Chondrocyte (in vitro differentiated cells): ENCODE measurements around the gene SPZ1. TPM values are rescaled to one million over a fixed set of nuclear protein-coding genes. Genes with fewer than 3 reads are reported as not detected.

ENCODE experiments used
- DNase-seq: peaks from one replicate; pipeline ENCODE4 v3.0.0; 2021; ENCODE audit warnings: mixed read lengths, low spot score
- H3K27ac Mint-ChIP-seq: one replicate; pipeline ENCODE4 v1.8.0; 2021; ENCODE audit warnings: mild to moderate bottlenecking, moderate library complexity, mixed read lengths; ENCODE audit not compliant: unreplicated experiment
- H3K27me3 Mint-ChIP-seq: 2 replicates; pipeline ENCODE4 v1.8.0; 2021; ENCODE audit warnings: low read depth, mixed read lengths
- H3K36me3 Mint-ChIP-seq: 2 replicates; pipeline ENCODE4 v1.8.0; 2021; ENCODE audit warnings: low read depth, mixed read lengths
- H3K4me1 Mint-ChIP-seq: 2 replicates; pipeline ENCODE4 v1.8.0; 2021; ENCODE audit warnings: low read depth, mild to moderate bottlenecking, mixed read lengths
- H3K4me3 Mint-ChIP-seq: one replicate; pipeline ENCODE4 v1.8.0; 2021; ENCODE audit warnings: mild to moderate bottlenecking, moderate library complexity, mixed read lengths; ENCODE audit not compliant: unreplicated experiment
- H3K9me3 Mint-ChIP-seq: 2 replicates; pipeline ENCODE4 v1.8.0; 2021; ENCODE audit warnings: low read depth, mixed read lengths
- total RNA-seq: library from RNA; stranded (reverse); gene quantifications from 3 replicates; pipeline ENCODE4 v1.2.1, GENCODE V29; 2021
- TF ChIP-seq, protein P1 (sequence below): fragments of 200-600 bp; sonication (generic); IDR thresholded peaks from 2 replicates; pipeline ENCODE4 v1.5.0; 2021; ENCODE audit warnings: antibody characterized with exemption, mild to moderate bottlenecking, moderate library complexity

SPZ1 gene
- total RNA-seq, 1 donor from 2014 or later: not detected

DNA sequence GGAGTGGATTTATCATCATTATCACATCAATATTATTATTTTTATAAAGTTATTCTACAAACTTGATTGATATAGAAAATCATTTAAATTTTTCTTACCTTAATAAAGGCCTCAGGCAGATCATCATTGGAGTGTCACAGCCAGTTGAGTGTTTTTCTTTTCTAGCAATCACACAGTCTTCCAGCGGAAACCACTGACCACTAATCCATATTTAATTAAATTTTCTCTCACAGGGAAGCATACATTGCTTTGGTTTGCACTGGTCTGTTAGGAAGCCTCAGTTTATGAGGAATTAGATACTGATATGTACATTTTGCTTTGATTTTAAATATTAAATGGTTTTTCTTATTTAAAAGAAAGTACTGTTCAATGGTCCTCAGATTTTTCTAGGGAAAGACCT is 6.7 kb downstream of the SPZ1 start:
- TF ChIP-seq, protein P1, sequence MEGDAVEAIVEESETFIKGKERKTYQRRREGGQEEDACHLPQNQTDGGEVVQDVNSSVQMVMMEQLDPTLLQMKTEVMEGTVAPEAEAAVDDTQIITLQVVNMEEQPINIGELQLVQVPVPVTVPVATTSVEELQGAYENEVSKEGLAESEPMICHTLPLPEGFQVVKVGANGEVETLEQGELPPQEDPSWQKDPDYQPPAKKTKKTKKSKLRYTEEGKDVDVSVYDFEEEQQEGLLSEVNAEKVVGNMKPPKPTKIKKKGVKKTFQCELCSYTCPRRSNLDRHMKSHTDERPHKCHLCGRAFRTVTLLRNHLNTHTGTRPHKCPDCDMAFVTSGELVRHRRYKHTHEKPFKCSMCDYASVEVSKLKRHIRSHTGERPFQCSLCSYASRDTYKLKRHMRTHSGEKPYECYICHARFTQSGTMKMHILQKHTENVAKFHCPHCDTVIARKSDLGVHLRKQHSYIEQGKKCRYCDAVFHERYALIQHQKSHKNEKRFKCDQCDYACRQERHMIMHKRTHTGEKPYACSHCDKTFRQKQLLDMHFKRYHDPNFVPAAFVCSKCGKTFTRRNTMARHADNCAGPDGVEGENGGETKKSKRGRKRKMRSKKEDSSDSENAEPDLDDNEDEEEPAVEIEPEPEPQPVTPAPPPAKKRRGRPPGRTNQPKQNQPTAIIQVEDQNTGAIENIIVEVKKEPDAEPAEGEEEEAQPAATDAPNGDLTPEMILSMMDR: no peak
- peaks cover under 1% of the 10 kb centered on the region for H3K27me3 Mint-ChIP-seq
- DNase-seq: no peak
- no peak overlapping the region for H3K4me3 Mint-ChIP-seq
- H3K36me3 Mint-ChIP-seq: no peaks in the 10 kb centered on the region
- no peak overlapping the region for H3K27ac Mint-ChIP-seq
- H3K9me3 Mint-ChIP-seq: no peaks in the 10 kb centered on the region
- H3K4me1 Mint-ChIP-seq: peaks cover 3% of the 10 kb centered on the region

DNA sequence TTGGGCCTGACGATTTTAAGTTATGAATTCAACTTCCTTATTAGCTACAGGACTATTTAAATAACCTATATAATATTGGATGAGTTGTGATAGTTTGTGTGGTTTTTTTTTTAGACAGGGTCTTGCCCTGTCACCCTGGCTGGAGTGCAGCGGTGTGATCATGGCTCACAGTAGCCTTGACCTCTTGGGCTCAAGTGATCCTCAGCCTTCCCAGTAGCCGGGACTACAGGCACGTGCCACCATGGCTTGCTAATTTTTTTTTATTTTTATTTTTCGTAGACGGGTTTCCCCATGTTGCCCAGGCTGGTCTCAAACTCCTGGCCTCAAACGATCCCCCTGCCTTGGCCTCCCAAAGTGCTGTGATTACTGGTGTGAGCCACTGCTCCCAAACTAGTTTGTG is 17.6 kb downstream of the SPZ1 start:
- peaks cover 26% of the 10 kb centered on the region for H3K27me3 Mint-ChIP-seq
- no peaks in the 10 kb centered on the region for H3K36me3 Mint-ChIP-seq
- DNase-seq: no peak
- H3K4me3 Mint-ChIP-seq: no peak overlapping the region
- H3K9me3 Mint-ChIP-seq: no peaks in the 10 kb centered on the region
- TF ChIP-seq, protein P1: no peak
- H3K27ac Mint-ChIP-seq: no peak overlapping the region
- no peaks in the 10 kb centered on the region for H3K4me1 Mint-ChIP-seq

DNA sequence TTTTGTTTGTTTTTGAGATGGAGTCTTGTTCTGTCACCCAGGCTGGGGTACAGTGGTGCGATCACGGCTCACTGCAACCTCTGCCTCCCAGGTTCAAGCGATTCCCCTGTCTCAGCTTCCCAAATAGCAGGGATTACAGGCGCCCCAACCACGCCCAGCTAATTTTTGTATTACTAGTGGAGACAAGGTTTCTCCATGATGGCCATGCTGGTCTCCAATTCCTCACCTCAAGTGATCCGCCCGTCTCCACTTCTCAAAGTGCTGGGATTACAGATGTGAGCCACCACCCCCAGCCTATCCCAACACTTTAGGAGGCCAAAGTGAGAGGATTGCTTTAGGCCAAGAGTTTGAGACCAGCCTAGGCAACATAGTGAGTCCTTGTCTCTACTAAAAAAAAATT is 19.3 kb downstream of the SPZ1 start:
- Mint-ChIP-seq H3K4me1 (no peaks in the 10 kb centered on the region), H3K4me3 (no peak overlapping the region), H3K27ac (no peak overlapping the region), H3K9me3 (no peaks in the 10 kb centered on the region), H3K27me3 (peaks cover 24% of the 10 kb centered on the region), H3K36me3 (no peaks in the 10 kb centered on the region)
- DNase-seq: no peak
- TF ChIP-seq, protein P1: no peak

DNA sequence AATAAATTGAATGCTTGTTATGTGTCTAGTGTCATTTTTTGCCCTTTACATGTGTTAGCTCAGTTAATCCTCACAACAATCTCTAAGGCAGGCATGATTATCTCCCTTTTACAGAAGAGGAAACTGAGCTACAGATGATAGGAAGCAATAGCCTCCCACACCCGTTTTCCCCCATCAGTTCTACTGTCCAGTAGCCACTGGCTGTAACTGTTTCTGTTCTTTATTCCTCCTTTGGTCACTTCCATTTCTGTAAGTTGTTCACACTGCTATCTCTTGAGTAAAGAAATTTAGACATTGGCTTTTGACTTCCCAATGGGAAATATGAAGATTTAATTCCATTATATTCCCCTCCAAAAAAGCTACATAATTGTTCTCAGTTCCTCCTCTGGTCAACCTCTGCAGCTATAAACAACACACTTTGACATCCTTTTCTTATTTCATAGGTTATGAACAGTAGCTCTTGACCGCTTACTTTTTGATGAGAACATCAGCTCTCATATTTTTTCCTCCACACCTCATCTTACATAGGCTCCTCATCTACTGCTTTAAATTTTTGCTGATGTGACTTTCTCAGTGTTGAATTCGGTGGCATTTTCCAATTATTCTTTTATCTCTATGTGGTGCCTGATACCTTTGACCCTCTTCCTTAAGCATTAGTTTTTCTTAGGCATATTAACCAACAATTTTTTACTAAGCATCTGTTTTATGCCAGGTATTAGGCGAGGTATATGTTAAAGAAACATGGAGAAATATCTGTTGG is 21.4 kb downstream of the SPZ1 start:
- TF ChIP-seq, protein P1: no peak
- Mint-ChIP-seq H3K4me1 (no peaks in the 10 kb centered on the region), H3K4me3 (no peak overlapping the region), H3K27ac (no peak overlapping the region), H3K9me3 (no peaks in the 10 kb centered on the region), H3K27me3 (peaks cover 18% of the 10 kb centered on the region), H3K36me3 (no peaks in the 10 kb centered on the region)
- no peak for DNase-seq

DNA sequence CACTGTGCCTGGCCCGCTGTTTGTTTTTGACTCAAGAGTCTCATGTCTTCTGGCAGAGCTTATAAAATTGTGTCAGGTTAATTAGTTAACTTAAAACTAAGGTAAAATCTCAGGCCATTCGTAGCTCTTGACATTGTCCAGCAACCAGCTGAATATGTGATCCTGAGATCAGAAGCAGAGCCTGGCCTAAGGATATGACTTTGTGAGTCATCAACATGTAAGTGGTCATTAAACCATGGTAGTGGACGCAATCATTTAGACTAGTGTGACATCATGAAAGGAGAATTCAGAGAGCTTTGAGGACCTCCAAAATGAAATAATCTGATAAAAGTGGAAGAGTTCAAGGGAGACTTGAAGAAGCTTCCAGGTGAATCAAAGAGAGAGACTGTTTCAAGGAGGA is 23.3 kb downstream of the SPZ1 start:
- Mint-ChIP-seq H3K36me3 (no peaks in the 10 kb centered on the region), H3K4me3 (no peak overlapping the region), H3K4me1 (no peaks in the 10 kb centered on the region), H3K27me3 (peaks cover 10% of the 10 kb centered on the region), H3K27ac (no peak overlapping the region), H3K9me3 (no peaks in the 10 kb centered on the region)
- DNase-seq: no peak
- TF ChIP-seq, protein P1: no peak
